ENCODE results near the gene CHMP3. TPM values are rescaled to one million over a fixed set of nuclear protein-coding genes. Genes with fewer than 3 reads are reported as not detected.

The CHMP3 gene
- total RNA-seq, 4 donors from 2014 or later = 64.0 to 99.1 (median 71.5) TPM

DNA sequence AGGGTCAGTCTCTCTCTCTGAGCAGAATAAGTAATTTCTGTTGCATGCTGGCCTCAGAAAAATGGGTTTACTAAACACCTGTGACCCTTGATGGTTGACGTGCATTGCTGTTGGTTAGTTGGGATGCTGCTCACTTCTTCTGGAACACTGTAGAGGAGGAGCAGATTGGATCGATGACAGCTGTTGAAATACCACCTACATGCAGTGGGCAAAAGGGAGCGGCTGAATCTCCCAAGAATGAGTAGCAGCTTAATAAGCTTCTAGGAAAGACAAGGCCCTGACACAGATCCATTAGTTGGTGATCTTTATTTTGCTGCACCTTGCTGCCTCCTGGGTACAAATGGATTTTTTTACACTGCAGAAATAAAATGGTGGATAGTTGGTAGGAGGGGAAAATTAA is 78.9 kb downstream of the CHMP3 start:
- Histone ChIP-seq H3K4me3 (no peak overlapping the region), H3K9me3 (no peaks in the 10 kb centered on the region), H3K4me1 (peaks cover 1 to 16% of the 10 kb centered on the region in 2 donors), H3K36me3 (peaks cover 0 to 85% of the 10 kb centered on the region in 2 donors), H3K27ac (peak overlapping the region in 2 of 4 donors; percentile 17 to 20), H3K27me3 (no peaks in the 10 kb centered on the region)
- in situ Hi-C loops (cut with MboI; ENCODE audit: low sequenced_read_pairs in 4 of 4) = no loop called here
- no peak for DNase-seq
- TF ChIP-seq, protein P1, sequence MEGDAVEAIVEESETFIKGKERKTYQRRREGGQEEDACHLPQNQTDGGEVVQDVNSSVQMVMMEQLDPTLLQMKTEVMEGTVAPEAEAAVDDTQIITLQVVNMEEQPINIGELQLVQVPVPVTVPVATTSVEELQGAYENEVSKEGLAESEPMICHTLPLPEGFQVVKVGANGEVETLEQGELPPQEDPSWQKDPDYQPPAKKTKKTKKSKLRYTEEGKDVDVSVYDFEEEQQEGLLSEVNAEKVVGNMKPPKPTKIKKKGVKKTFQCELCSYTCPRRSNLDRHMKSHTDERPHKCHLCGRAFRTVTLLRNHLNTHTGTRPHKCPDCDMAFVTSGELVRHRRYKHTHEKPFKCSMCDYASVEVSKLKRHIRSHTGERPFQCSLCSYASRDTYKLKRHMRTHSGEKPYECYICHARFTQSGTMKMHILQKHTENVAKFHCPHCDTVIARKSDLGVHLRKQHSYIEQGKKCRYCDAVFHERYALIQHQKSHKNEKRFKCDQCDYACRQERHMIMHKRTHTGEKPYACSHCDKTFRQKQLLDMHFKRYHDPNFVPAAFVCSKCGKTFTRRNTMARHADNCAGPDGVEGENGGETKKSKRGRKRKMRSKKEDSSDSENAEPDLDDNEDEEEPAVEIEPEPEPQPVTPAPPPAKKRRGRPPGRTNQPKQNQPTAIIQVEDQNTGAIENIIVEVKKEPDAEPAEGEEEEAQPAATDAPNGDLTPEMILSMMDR (IDR thresholded peaks at IDR 0.05 in 4 of 5, conservative IDR thresholded peaks at IDR 0.05 in 1 of 5) = no peak
- intact Hi-C loops (cut with DNase I; ENCODE audit: low total_unique reads) = no loop called here
- ATAC-seq = no peak

DNA sequence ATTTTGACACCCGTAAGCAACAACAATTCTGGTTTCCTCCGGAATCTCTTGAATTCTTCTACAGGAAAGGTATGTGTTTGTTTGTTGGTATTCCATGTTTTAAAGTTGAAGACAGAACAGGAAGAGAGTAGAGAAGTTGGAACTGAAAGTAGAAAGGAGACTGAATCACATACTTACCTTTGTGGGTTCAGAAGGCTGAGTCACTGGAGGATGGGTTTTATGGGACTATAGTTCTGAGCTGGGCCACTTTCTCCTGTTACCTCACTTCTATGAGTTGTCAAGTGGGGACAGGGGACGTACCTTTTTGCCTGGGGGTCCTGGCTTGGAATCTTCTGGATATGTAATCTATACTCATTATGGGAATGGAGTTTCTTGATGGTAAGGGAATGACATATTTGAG is 81.2 kb downstream of the CHMP3 start:
- no peak overlapping the region for H3K4me3 ChIP-seq
- intact Hi-C loops (cut with DNase I; ENCODE audit: low total_unique reads) (no loop called here), in situ Hi-C loops (cut with MboI; ENCODE audit: low sequenced_read_pairs in 4 of 4) (no loop called here)
- peaks cover 0 to 97% of the 10 kb centered on the region in 2 donors for H3K36me3 ChIP-seq
- H3K4me1 ChIP-seq = peaks cover 0 to 16% of the 10 kb centered on the region in 2 donors
- H3K9me3 ChIP-seq = no peaks in the 10 kb centered on the region
- no peaks in the 10 kb centered on the region for H3K27me3 ChIP-seq
- no peak for TF ChIP-seq POLR2A (IDR thresholded peaks at IDR 0.05)
- TF ChIP-seq, protein P1 (IDR thresholded peaks at IDR 0.05 in 4 of 5, conservative IDR thresholded peaks at IDR 0.05 in 1 of 5) = no peak
- peak overlapping the region in 1 of 4 donors; percentile 52 for H3K27ac ChIP-seq
- ATAC-seq (no peak), DNase-seq (no peak)

DNA sequence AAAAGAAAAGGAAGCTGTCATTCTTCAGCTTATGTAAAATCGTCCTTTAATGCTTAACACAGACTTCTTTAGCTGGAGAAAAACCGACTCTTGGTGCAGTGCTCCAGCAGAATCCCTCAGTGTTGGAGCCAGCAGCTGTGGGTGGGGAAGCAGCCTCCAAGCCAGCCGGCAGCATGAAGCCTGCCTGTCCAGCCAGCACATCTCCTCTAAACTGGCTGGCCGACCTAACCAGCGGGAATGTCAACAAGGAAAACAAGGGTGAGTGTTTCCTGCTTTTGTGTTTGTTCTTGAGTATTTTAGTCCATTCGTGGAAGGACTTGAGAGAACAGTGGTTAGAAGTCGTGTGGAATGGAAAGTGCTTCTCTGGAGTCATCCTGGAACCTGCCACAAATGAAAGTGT is 83.1 kb downstream of the CHMP3 start:
- Histone ChIP-seq H3K9me3 (no peaks in the 10 kb centered on the region), H3K4me3 (no peak overlapping the region), H3K27ac (no peak overlapping the region), H3K4me1 (peaks cover 0 to 20% of the 10 kb centered on the region in 2 donors), H3K27me3 (no peaks in the 10 kb centered on the region), H3K36me3 (peaks cover 0 to 89% of the 10 kb centered on the region in 2 donors)
- ATAC-seq (no peak), DNase-seq (no peak)
- TF ChIP-seq, protein P1 (IDR thresholded peaks at IDR 0.05 in 4 of 5, conservative IDR thresholded peaks at IDR 0.05 in 1 of 5) = no peak
- TF ChIP-seq POLR2A (IDR thresholded peaks at IDR 0.05) = no peak
- in situ Hi-C loops (cut with MboI; ENCODE audit: low sequenced_read_pairs in 4 of 4) (no loop called here), intact Hi-C loops (cut with DNase I; ENCODE audit: low total_unique reads) (no loop called here)

DNA sequence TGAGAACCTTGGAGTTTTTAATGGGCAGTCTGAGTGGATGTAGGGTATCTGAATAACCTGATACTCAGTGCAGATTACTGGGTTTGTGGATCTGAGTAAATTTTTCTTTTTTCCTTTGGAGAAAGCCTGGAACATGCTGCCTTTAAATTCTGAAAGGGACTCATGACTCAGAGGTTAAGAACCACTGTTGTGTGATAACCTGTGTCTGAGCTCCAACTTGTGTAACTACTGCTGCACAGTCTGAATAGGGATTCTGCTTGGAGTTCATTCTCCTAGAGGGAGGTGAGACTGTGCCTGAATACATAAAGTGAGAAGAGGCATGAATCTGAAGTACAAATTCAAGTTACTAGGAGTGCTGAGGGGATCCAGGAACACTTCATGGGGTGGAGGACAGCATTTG is 85.9 kb downstream of the CHMP3 start:
- Histone ChIP-seq H3K27ac (no peak overlapping the region), H3K4me1 (peaks cover 0 to 11% of the 10 kb centered on the region in 2 donors), H3K27me3 (no peaks in the 10 kb centered on the region), H3K4me3 (no peak overlapping the region), H3K9me3 (no peaks in the 10 kb centered on the region), H3K36me3 (peaks cover 0 to 86% of the 10 kb centered on the region in 2 donors)
- no peak for DNase-seq
- peak in 1 of 2 donors; percentile 76 for ATAC-seq
- TF ChIP-seq, protein P1 (IDR thresholded peaks at IDR 0.05 in 4 of 5, conservative IDR thresholded peaks at IDR 0.05 in 1 of 5) = no peak
- TF ChIP-seq POLR2A (IDR thresholded peaks at IDR 0.05) = no peak
- intact Hi-C loops (cut with DNase I; ENCODE audit: low total_unique reads) (no loop called here), in situ Hi-C loops (cut with MboI; ENCODE audit: low sequenced_read_pairs in 4 of 4) (no loop called here)

DNA sequence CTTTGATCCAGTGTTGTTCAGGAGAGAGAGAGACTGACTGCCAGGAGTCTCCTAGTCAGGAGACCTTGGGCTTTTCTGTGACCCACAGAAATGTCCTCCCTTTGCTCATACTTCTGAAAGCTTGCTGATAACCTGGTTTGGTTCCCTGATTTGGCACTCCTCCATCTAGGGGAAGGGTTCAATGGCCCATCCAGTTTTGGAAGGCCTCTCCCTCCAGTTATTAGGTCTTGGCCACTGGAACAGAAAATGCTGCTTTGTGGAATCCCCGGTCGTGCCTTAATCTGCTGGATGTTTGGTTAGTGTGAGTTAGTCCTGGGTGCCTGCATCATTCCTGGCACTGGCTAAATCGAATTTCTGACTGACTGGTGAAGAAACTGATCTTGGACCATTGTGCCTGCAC is 86.3 kb downstream of the CHMP3 start:
- Histone ChIP-seq H3K4me1 (peaks cover 0 to 9% of the 10 kb centered on the region in 2 donors), H3K27ac (no peak overlapping the region), H3K9me3 (no peaks in the 10 kb centered on the region), H3K27me3 (no peaks in the 10 kb centered on the region), H3K4me3 (no peak overlapping the region), H3K36me3 (peaks cover 0 to 86% of the 10 kb centered on the region in 2 donors)
- in situ Hi-C loops (cut with MboI; ENCODE audit: low sequenced_read_pairs in 4 of 4) (no loop called here), intact Hi-C loops (cut with DNase I; ENCODE audit: low total_unique reads) (no loop called here)
- no peak for DNase-seq
- ATAC-seq = no peak
- TF ChIP-seq, protein P1 (IDR thresholded peaks at IDR 0.05 in 4 of 5, conservative IDR thresholded peaks at IDR 0.05 in 1 of 5) = no peak
- TF ChIP-seq POLR2A (IDR thresholded peaks at IDR 0.05) = no peak

Measured in gastrocnemius medialis (tissue), 4 donors.